ENCODE data around the gene LMAN1L. TPM values are rescaled to one million over a fixed set of nuclear protein-coding genes. Genes with fewer than 3 reads are reported as not detected.

Gene LMAN1L
- total RNA-seq, 1 donor from 2014 or later: not detected

DNA sequence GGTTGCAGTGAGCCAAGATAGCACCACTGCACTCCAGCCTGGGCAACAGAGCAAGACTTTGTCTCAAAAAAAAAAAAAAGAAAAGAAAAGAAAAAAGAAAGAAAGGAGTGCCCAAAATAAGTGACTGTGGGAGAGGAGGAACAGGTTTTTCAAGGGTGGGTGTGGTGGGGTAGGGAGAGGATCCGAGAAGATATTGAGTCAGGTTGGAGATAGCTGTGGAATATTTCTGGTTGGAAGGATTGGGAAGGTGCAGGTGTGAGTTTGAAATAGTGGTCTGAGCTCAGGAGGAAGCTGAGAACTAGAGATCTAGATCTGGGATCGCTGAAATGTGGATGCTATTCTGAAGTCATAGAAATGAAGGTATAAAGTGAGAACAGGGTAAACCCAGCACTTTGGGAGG is 52.7 kb downstream of the LMAN1L start:
- TF ChIP-seq, protein P1, sequence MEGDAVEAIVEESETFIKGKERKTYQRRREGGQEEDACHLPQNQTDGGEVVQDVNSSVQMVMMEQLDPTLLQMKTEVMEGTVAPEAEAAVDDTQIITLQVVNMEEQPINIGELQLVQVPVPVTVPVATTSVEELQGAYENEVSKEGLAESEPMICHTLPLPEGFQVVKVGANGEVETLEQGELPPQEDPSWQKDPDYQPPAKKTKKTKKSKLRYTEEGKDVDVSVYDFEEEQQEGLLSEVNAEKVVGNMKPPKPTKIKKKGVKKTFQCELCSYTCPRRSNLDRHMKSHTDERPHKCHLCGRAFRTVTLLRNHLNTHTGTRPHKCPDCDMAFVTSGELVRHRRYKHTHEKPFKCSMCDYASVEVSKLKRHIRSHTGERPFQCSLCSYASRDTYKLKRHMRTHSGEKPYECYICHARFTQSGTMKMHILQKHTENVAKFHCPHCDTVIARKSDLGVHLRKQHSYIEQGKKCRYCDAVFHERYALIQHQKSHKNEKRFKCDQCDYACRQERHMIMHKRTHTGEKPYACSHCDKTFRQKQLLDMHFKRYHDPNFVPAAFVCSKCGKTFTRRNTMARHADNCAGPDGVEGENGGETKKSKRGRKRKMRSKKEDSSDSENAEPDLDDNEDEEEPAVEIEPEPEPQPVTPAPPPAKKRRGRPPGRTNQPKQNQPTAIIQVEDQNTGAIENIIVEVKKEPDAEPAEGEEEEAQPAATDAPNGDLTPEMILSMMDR (conservative IDR thresholded peaks at IDR 0.05; ENCODE audit: low read depth, low read length): no peak
- no peak for DNase-seq (ENCODE audit: low read depth)
- no peak overlapping the region for H3K4me3 ChIP-seq (ENCODE audit: low read depth, low read length)

DNA sequence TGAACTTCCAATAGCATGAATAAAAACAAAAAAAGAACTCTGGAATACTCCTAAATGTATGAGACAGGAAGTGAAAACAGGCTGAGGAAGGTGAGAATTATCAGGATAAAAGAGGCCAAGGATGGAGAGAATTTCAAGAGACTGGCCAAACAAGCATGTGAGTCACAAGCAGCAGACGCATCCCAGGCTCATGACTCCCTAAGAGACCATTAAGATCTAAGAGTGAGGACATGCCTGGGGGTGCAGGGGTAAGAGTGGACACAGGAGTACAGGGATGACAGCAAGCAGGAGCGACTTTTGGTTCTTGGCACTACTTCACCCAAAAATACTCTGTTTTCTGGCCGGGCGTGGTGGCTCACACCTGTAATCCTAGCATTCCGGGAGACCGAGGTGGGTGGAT is 53.5 kb downstream of the LMAN1L start:
- TF ChIP-seq, protein P1 (conservative IDR thresholded peaks at IDR 0.05; ENCODE audit: low read depth, low read length): no peak
- no peak overlapping the region for H3K4me3 ChIP-seq (ENCODE audit: low read depth, low read length)
- DNase-seq (ENCODE audit: low read depth): no peak

DNA sequence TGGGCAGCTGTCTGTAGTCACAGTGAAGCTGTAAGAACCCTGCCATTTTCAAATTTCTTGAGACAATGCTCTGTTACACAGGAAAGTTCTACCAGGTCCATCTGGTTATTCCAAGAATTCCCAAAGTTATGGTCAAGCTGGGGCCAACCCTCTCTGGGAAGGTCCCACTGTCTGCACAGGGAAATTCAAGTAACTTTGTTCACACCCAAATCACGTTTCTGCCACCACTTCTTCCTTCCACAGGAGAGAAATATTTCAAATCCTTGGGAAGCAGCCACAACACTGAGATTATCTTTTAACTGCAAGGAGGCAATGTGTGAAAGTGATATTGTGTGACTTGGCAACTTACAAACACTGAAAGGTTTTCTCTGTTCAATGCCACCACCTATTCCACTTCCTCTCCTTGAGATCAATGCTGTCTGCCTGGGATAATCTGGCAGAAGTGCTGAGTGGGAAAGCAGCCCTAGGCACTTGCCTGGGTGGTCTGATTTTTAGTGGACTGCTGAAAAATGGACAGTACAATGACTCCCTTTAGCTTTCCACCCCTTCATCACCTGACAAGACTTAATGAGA is 54.9 kb downstream of the LMAN1L start:
- TF ChIP-seq, protein P1 (conservative IDR thresholded peaks at IDR 0.05; ENCODE audit: low read depth, low read length): no peak
- DNase-seq (ENCODE audit: low read depth): no peak

GRCh38 chr15:74868059-74868458 is 55.4 kb downstream of the LMAN1L start:
- no peak for DNase-seq (ENCODE audit: low read depth)
- H3K4me3 ChIP-seq (ENCODE audit: low read depth, low read length): no peak overlapping the region
- TF ChIP-seq, protein P1 (conservative IDR thresholded peaks at IDR 0.05; ENCODE audit: low read depth, low read length): no peak

More for the DNA sequence above, 54.9 kb downstream of the LMAN1L start:
- no peak overlapping the region for H3K4me3 ChIP-seq (ENCODE audit: low read depth, low read length)

GRCh38 chr15:74869372-74869725 is 56.7 kb downstream of the LMAN1L start:
- no peak for DNase-seq (ENCODE audit: low read depth)
- TF ChIP-seq, protein P1 (conservative IDR thresholded peaks at IDR 0.05; ENCODE audit: low read depth, low read length): no peak
- H3K4me3 ChIP-seq (ENCODE audit: low read depth, low read length): no peak overlapping the region

DNA sequence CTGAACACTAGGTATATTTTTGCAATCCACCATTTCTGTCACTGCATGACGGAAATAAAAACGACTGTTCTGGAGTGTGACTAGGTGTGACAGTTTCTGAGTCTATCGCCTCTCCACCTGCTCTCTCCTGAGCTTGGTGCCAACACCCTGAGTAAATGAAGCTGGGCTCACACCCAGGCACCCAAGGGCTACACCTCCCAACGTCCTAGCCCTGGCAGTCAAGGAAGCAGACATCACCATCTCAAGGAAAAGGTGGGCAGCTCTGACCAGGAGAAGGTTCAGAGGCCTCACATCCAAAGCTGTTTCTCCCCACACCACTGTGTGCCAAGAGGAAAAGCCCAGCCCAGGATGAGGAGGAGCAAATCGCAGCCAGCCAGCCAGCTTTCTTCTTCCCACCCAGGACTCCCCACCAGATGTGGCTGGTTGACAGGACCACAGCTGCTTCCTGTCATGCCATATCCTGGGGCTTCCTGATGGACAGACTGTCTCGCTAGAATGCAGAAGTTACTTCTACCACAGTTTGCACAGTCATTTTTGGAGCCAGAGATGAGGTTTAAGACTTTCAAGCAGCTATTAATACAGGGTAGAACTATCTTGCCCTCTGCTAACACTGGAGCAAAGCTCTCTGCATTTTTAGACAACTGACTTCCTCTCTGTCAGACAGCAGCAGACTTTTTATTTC is 57.2 kb downstream of the LMAN1L start:
- TF ChIP-seq, protein P1 (conservative IDR thresholded peaks at IDR 0.05; ENCODE audit: low read depth, low read length): no peak
- no peak for DNase-seq (ENCODE audit: low read depth)
- no peak overlapping the region for H3K4me3 ChIP-seq (ENCODE audit: low read depth, low read length)

Measured in epithelial cell of proximal tubule (primary cell).